GM18507 (cell line): Measurements from ENCODE around the gene SLC38A8.

Source experiments
- DNase-seq: peaks from one replicate; pipeline ENCODE4 v3.0.0; 2011; ENCODE audit warnings: low read depth; ENCODE audit not compliant: insufficient read length; ENCODE audit errors: extremely low spot score
- FAIRE-seq: peaks from 2 replicates; lab custom pipeline; 2011; peaks lifted over from hg19 to GRCh38; lab: Jason Lieb, UNC

Gene SLC38A8

GRCh38 chr16:84042308-84042878, at the start of gene SLC38A8:
TSS of gene SLC38A8 (minus strand) at chr16:84042795. CDS start at chr16:84042157, 638 bp downstream.
- no peak for FAIRE-seq

GRCh38 chr16:84091460-84091859, 48.9 kb upstream of the SLC38A8 start:
- FAIRE-seq, result no peak
- no peak for DNase-seq

More at GRCh38 chr16:84042308-84042878, at the start of gene SLC38A8:
- no peak for DNase-seq

GRCh38 chr16:84090211-84090610, 47.6 kb upstream of the SLC38A8 start:
- DNase-seq, result no peak
- no peak for FAIRE-seq

GRCh38 chr16:84088695-84089395, 46.2 kb upstream of the SLC38A8 start:
- peak; percentile 54 for DNase-seq
- FAIRE-seq, result peak; percentile 97

GRCh38 chr16:84087466-84088151, 45.0 kb upstream of the SLC38A8 start:
- no peak for DNase-seq

GRCh38 chr16:84087001-84087400, 44.4 kb upstream of the SLC38A8 start:
- FAIRE-seq (no peak), DNase-seq (no peak)

More at GRCh38 chr16:84087466-84088151, 45.0 kb upstream of the SLC38A8 start:
- peak; percentile 76 for FAIRE-seq

GRCh38 chr16:84086341-84086740, 43.7 kb upstream of the SLC38A8 start:
- DNase-seq, result no peak
- no peak for FAIRE-seq

- FAIRE-seq (peak; percentile 83), DNase-seq (no peak)
Observed at GRCh38 chr16:84085773-84086172, 43.2 kb upstream of the SLC38A8 start.

- no peak for DNase-seq
- no peak for FAIRE-seq
Observed at GRCh38 chr16:84085271-84085667, 42.7 kb upstream of the SLC38A8 start.

GRCh38 chr16:84084570-84085270, 42.1 kb upstream of the SLC38A8 start:
- FAIRE-seq, result peak; percentile 84
- DNase-seq, result peak; percentile 64

GRCh38 chr16:84082835-84083569, 40.4 kb upstream of the SLC38A8 start:
- FAIRE-seq (no peak), DNase-seq (no peak)

GRCh38 chr16:84082110-84082509, 39.5 kb upstream of the SLC38A8 start:
- no peak for FAIRE-seq
- no peak for DNase-seq

- DNase-seq (no peak), FAIRE-seq (no peak)
Observed at GRCh38 chr16:84081446-84081989, 38.9 kb upstream of the SLC38A8 start.

- FAIRE-seq (no peak), DNase-seq (no peak)
Observed at GRCh38 chr16:84080813-84081212, 38.2 kb upstream of the SLC38A8 start.

- DNase-seq, result no peak
- no peak for FAIRE-seq
Observed at GRCh38 chr16:84080378-84080777, 37.8 kb upstream of the SLC38A8 start.

GRCh38 chr16:84079664-84080063, 37.1 kb upstream of the SLC38A8 start:
- FAIRE-seq, result no peak

GRCh38 chr16:84075376-84075775, 32.8 kb upstream of the SLC38A8 start:
- FAIRE-seq, result no peak

More at GRCh38 chr16:84079664-84080063, 37.1 kb upstream of the SLC38A8 start:
- DNase-seq, result no peak

GRCh38 chr16:84074721-84075120, 32.1 kb upstream of the SLC38A8 start:
- DNase-seq (no peak), FAIRE-seq (no peak)

More at GRCh38 chr16:84075376-84075775, 32.8 kb upstream of the SLC38A8 start:
- DNase-seq, result no peak

- FAIRE-seq (no peak), DNase-seq (no peak)
Observed at GRCh38 chr16:84072014-84072413, 29.4 kb upstream of the SLC38A8 start.
